ENCODE measurements around the gene FBXL16. TPM values are rescaled to one million over a fixed set of nuclear protein-coding genes. Genes with fewer than 3 reads are reported as not detected.

FBXL16 gene
- total RNA-seq, 1 donor from 2014 or later = 8.0 TPM

DNA sequence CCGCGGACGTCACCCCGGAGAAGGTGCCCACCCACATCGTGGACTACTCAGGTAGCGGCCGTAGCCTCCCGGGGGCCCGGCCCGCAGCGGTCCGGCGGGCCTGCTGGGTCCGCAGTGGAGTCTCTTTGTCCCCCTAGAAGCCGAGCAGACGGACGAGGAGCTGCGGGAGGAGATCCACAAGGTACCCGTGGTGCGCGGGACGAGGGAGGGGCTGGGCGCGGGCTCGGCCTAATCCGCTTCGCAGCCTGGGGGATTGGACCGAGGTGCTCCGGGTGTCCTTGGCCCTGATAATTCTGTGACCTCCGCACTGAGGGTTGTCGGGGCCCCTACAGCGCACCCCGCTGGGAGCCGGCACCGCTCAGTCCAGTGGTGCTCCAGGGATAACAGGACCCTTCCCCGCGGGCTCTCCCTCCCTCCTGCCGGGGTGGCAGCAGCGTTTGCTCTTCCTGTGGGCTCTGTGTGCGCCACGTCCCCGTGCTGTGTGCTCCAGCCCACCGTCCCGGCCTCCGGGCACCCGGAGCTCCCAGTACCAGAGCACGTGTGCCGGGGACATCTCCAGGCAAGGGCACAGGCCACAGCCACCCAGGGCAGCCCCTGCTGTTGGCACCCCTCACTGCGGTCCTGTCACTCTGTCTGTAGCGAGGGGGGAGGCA is 37.0 kb downstream of the FBXL16 start:
- intact Hi-C loops (cut with micrococcal nuclease) = loop anchor here (1.0 to 10.0 kb wide), 6 partner anchors 11 to 284 kb away; partner anchors contain the start of genes CAPN15, JMJD8, PGAP6 and WDR90

DNA sequence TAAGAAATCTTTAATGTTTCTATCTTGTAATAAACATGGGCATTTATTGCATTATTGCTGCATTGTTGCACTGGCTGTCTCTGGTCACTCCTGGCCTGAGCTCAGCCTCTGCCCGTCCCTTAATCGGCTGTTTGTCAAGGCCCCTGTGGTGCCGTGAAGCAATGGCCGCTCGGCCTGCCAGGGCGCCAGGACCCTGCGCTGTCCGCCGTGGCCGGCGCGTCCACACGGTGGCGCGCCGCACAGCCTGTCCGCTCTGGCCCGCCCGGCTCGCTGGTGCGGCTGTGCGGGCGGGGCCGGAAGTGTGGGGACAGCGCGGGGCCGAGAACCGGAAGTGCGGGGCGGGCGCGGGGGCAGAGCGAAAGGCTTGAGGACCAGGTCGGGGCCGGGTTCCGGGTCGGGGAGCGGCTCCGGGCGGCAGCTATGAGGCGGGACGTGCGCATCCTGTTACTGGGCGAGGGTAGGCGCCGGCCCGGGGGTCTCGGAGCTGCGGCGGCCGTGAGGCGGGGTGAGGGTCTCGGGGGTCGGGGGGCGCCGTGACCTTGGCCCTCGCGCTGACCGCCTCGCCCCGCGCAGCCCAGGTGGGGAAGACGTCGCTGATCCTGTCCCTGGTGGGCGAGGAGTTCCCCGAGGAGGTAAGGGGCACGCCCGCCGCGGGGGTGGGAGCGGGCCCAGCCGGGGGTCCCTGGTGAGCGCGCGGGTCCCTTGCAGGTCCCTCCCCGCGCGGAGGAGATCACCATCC is 37.7 kb downstream of the FBXL16 start, which contains the start of gene RHOT2:
TSS of gene RHOT2 (plus strand) at position 353 of the 739 bp plus-strand sequence. CDS start at position 421, 68 bp downstream.
- intact Hi-C loops (cut with micrococcal nuclease) = loop anchor here (1.0 to 10.0 kb wide), 6 partner anchors 11 to 283 kb away; partner anchors contain the start of genes CAPN15, JMJD8, PGAP6 and WDR90

DNA sequence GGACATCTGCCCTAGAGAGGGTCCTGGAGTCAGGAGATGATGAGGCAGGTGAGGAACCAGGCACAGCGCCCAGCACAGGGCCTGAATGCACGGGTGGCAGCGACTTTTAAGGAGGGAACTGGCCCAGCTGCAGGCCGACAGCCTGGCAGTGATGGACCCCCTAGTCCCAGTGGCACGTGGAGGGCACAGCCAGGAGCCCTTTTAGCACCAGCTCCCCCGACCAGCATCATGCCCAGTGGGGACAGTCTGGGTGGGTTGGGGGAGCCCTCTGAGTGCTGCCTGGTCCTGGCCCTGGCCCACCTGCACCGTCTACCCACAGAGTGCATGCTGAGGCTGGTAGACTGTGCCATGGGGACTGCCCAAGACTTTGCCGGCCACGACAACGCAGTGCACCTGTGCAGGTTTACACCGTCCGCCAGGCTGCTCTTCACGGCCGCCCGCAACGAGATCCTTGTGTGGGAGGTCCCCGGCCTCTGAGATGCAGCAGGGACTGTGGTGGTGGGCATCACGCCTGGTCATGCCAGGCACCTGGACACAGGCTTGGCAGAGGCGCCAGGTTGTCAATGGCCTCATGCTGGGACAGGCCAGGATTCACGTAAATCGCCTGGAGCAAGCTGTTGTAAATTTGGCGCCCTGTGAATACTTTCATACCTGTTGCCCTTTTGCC is 38.4 kb downstream of the FBXL16 start:
- intact Hi-C loops (cut with micrococcal nuclease) = loop anchor here (5.0 to 10.0 kb wide), 2 partner anchors 140 to 282 kb away; partner anchors contain the start of genes CAPN15 and PGAP6

- intact Hi-C loops (cut with micrococcal nuclease) = loop anchor here (5.0 to 10.0 kb wide), 2 partner anchors 139 to 282 kb away; partner anchors contain the start of genes CAPN15 and PGAP6
These were observed 39.0 kb downstream of the FBXL16 start for GRCh38 chr16:666572-666971.

- intact Hi-C loops (cut with micrococcal nuclease) = loop anchor here (10.0 kb wide), 1 partner anchor 278 kb away; the partner anchor contains the start of gene PGAP6
These were observed 43.0 kb downstream of the FBXL16 start for GRCh38 chr16:662597-662996.

DNA sequence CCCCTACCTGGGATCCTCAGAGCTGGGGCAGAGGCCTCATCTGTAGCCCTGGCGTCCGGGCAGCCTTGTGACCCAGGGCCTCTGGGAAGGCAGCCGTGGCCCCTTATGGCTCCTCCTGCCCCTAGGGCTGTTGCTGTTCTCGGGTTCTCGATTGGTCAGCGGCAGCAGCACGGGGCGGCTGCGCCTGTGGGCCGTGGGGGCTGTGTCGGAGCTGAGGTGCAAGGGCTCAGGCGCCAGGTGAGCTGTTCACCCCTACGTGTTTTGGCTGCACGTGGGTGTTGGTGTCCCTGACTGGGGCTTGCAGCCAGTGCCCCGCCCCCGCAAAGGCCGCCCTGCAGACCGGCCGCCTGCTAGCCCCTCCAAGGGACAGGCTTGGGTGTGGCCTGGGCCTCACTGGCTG is 43.5 kb downstream of the FBXL16 start:
- intact Hi-C loops (cut with micrococcal nuclease) = loop anchor here (10.0 kb wide), 1 partner anchor 277 kb away; the partner anchor contains the start of gene PGAP6

DNA sequence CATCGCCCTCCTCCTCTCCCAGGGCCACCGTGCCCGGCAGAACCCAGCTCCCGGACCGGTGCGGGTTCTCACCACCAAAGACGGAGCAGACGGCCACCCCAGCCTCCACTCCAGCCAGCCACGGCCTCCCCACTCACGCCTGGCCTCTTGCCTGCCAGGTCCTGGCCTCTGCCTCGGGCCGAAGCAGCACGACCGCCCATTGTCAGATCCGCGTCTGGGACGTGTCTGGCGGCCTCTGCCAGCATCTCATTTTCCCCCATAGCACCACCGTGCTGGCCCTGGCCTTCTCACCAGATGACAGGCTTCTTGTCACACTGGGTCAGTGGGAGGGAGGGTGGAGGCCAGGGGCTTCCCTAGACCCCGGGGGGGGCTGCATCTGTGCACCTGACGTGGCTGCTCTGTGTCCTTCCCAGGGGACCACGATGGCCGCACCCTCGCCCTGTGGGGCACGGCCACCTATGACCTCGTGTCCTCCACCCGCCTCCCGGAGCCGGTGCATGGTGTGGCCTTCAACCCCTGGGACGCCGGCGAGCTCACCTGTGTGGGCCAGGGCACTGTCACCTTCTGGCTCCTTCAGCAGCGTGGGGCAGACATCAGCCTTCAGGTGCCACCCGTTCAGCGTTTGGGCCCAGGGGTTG is 44.3 kb downstream of the FBXL16 start:
- intact Hi-C loops (cut with micrococcal nuclease) = loop anchor here (2.0 to 10.0 kb wide), 2 partner anchors 73 to 277 kb away; partner anchors contain the start of gene PGAP6

DNA sequence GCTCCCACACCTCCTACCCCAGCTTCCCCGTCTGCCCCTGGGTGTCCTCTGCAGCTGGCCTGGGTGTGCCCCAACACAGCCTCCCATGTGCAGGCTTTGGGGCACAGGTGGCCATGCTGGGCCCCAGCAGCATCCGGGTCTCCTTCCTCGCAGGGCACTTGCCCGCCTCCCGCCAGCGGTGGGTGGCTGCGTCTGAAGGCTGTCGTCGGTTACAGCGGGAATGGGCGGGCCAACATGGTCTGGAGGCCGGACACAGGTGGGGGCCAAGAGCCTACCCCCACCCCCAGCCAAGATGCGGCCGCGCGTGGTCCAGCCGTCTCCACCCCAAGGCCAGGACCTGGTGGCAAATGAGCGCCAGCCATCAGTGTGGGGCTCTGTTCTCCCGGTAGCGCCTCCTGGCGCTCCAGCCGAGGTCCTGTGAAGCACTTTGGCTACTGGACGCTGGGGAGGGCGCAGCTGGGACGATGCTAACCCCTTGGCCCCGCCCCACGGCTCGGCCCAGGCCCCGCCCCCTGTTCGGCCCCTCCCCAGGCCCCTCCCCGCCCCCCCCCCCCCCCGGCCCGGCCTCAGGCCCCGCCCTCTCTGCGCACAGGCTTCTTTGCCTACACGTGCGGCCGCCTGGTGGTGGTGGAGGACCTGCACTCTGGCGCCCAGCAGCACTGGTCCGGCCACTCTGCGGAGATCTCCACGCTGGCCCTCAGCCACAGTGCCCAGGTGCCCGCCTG is 45.0 kb downstream of the FBXL16 start:
- intact Hi-C loops (cut with micrococcal nuclease) = loop anchor here (1.0 to 10.0 kb wide), 4 partner anchors 19 to 276 kb away; partner anchors contain the start of gene PGAP6

DNA sequence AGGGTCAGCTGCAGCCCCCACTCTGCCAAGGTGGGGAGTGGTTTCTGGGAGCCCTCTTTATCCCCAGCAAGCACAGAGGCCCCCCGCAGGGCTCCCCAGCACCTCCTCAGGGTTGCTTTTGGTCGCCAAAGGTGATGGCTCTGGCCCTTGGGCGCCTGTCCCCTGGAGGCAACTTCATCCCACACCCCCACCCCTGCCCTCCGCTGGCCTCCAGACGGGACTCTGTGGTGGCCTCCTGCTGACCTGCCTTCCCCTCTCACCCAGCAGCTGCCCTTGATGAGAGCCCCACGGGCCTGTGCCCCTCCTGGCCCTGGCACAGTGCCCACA is 45.5 kb downstream of the FBXL16 start:
- intact Hi-C loops (cut with micrococcal nuclease) = loop anchor here (1.0 to 10.0 kb wide), 4 partner anchors 19 to 275 kb away; partner anchors contain the start of gene PGAP6

- intact Hi-C loops (cut with micrococcal nuclease) = loop anchor here (1.0 to 10.0 kb wide), 4 partner anchors 20 to 275 kb away; partner anchors contain the start of gene PGAP6
These were observed 46.0 kb downstream of the FBXL16 start for GRCh38 chr16:659618-660017.

DNA sequence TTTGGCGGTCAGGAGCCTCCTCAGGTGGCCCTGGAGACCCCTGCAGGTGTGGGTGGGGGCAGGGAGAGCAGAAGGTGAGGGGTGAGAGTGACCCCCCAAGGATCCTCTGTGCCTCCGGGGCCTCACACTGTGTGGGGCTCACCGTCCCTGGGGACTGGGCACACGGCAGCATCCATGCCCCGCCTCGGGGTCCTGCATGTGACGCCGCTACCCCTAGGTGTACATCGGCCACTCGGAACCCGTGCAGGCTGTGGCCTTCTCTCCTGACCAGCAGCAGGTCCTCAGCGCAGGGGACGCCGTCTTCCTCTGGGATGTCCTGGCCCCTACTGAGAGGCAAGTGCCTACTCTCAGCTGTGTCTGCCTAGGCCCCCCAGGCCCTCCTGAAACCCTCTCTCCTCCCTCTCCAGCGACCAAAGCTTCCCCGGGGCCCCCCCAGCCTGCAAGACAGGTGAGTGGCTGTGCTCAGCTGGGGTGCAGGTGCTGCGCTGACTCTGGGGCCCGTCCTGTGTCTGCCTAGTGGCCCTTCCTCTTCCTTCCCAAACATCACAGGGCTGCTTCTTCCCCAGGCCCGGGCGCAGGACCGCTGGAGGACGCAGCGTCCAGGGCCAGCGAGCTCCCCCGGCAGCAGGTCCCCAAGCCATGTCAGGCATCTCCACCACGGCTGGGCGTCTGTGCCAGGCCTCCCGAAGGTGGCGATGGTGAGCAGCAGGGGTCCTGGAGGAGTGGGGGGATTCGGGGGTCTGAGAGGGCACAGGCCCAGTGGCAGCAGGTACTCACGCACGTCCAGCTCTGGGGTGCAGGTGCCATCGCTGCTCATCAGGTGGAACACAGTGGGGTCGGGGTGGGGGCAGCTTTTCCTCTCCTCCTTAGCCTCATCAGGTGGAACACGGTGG is 46.7 kb downstream of the FBXL16 start:
- intact Hi-C loops (cut with micrococcal nuclease) = no loop called here

GRCh38 chr16:657487-657886 is 48.1 kb downstream of the FBXL16 start:
- intact Hi-C loops (cut with micrococcal nuclease) = no loop called here

- intact Hi-C loops (cut with micrococcal nuclease) = no loop called here
These were observed 51.6 kb downstream of the FBXL16 start for GRCh38 chr16:654034-654433.

- intact Hi-C loops (cut with micrococcal nuclease) = no loop called here
These were observed 52.9 kb downstream of the FBXL16 start for GRCh38 chr16:652454-653305.

DNA sequence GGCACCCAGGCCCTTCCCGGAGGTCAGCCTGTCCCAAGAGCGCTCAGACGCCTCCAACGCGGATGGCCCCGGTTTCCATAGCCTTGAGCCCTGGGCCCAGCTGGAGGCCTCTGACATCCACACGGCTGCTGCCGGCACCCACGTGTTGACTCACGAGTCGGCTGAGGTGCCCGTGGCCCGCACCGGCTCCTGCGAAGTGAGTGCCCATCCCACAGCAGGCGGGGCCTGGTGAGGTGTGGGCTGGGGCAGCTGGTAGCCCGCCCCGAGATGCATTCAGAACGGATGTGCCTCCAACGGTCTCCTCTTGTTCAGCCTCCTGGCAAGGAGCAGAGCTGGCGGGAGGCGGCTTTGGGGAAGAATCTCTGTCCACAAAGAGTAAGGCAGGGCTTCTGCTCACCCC is 53.8 kb downstream of the FBXL16 start:
- intact Hi-C loops (cut with micrococcal nuclease) = no loop called here

DNA sequence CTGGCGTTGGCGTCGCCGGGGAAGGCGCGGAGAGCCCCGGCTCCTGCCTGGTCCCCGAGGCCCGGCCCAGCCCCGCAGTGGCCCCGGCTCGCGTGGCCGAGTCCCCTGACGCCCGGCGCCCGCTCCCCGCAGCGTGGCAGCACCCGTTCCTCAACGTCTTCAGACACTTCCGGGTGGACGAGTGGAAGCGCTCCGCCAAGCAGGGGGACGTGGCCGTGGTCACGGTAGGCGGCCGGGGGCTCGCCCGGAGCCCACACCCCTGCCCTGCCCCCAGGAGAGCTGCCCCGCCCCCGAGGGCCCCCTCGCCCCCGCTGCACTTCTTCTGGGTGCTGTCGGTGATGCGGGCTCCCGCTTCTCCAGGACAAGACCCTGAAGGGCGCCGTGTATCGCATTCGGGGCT is 56.0 kb downstream of the FBXL16 start:
- intact Hi-C loops (cut with micrococcal nuclease) = loop anchor here (1.0 kb wide), 5 partner anchors 8 to 35 kb away; partner anchors contain the start of genes JMJD8, MCRIP2, METTL26 and RHOT2

DNA sequence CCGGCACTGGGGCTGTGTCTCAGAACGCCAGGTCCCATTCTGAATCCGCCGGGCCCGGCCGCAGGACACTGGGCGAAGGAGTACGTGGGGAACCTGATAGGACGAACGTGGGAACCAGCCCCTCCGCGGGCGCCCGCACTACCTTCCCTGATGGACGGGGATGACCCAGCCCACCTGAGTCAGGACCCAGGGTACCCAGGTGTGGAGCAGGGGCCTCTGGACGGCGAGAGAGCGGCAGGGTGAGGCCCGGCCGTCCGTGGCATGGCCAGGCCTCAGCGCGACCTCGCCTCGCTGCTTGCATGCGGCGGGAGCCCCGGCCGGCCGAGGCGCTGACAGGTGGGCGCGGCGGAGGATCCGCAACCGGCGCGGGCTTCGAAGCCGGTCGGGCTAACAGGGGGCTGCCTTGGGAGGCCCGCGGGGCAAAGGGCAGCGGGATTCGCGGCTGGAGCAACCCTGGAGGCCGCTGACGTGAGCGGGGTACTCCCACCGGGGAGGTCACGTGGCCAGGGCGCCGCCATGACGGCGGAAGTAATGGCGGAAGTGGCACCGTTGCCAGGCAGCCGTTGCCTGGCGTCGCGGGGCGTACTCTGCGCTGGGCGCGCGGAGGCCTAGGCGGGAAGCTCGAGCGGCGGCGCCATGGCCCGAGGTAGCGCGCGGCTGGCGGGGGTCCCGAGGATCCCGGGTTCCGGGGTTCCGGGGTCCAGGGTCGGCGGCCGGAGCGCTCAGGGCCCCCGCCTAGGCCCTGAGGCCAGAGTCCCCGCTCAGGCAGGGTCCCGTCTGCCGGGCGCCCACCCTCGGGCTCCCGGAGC is 56.6 kb downstream of the FBXL16 start, which contains the start of gene WDR90:
TSS of gene WDR90 (plus strand) at position 585 of the 809 bp plus-strand sequence. CDS start at position 637, 52 bp downstream.
- intact Hi-C loops (cut with micrococcal nuclease) = loop anchor here (1.0 kb wide), 5 partner anchors 8 to 35 kb away; partner anchors contain the start of genes JMJD8, MCRIP2, METTL26 and RHOT2

Data from T-helper 1 cell treated with Interleukin-12 subunit alpha and Interleukin-12 subunit beta and Interleukin-4 antibody, amounts not matched to agents 30 ng/mL and 1 ng/mL, for 36 hours (primary cell).